Osteoblast (primary cell): ENCODE results near the gene SEC23B. TPM values are rescaled to one million over a fixed set of nuclear protein-coding genes. Genes with fewer than 3 reads are reported as not detected.

Experiments
- DNase-seq: peaks from one replicate; pipeline ENCODE4 v3.0.0; 2011; ENCODE audit warnings: low spot score, mixed read lengths; ENCODE audit not compliant: insufficient read length; ENCODE audit errors: missing footprints
- H2AFZ ChIP-seq: 2 replicates; pipeline ENCODE4 v1.6.0; 2011; ENCODE audit warnings: mild to moderate bottlenecking, low read length
- H3K27ac ChIP-seq: 2 replicates; pipeline ENCODE4 v1.5.1; 2011; ENCODE audit warnings: mild to moderate bottlenecking, low read depth, low read length, moderate library complexity
- H3K27me3 ChIP-seq: 2 replicates; pipeline ENCODE4 v1.6.0; 2012; ENCODE audit warnings: mild to moderate bottlenecking, control low read depth, inconsistent platforms, low read length, moderate library complexity; ENCODE audit not compliant: insufficient read depth
- H3K36me3 ChIP-seq: 2 replicates; pipeline ENCODE4 v1.5.1; 2011; ENCODE audit warnings: mild to moderate bottlenecking, low read length, control low read depth, moderate library complexity; ENCODE audit not compliant: insufficient read depth
- H3K4me1 ChIP-seq: 2 replicates; pipeline ENCODE4 v1.5.1; 2011; ENCODE audit warnings: mild to moderate bottlenecking, low read length, control low read depth, moderate library complexity; ENCODE audit not compliant: insufficient read depth
- H3K4me2 ChIP-seq: 2 replicates; pipeline ENCODE4 v1.6.0; 2011; ENCODE audit warnings: mild to moderate bottlenecking, low read length; ENCODE audit not compliant: insufficient read depth
- H3K4me3 ChIP-seq: fragments of 200-600 bp; sonication (generic); 3 replicates; pipeline ENCODE4 v1.5.1; 2012; ENCODE audit warnings: mild to moderate bottlenecking, low read length, inconsistent platforms; ENCODE audit not compliant: insufficient read depth
- H3K79me2 ChIP-seq: 2 replicates; pipeline ENCODE4 v1.6.0; 2012; ENCODE audit warnings: mild to moderate bottlenecking, low read length, control low read depth, inconsistent platforms; ENCODE audit not compliant: insufficient read depth
- H3K9me3 ChIP-seq: 2 replicates; pipeline ENCODE4 v1.5.1; 2011; ENCODE audit warnings: low read depth, low read length, control low read depth
- H4K20me1 ChIP-seq: 2 replicates; pipeline ENCODE4 v1.6.0; 2012; ENCODE audit warnings: mild to moderate bottlenecking, low read length, control low read depth; ENCODE audit not compliant: insufficient read depth
- total RNA-seq: library from RNA; depleted of rRNA; stranded (reverse); fragments of >200 nt; gene quantifications from 2 replicates; pipeline ENCODE4 v1.2.3, GENCODE V29; 2012
- TF ChIP-seq, protein P1 (sequence below): IDR thresholded peaks from 2 replicates; pipeline ENCODE4 v1.5.1; 2011; ENCODE audit warnings: mild to moderate bottlenecking, low read depth, low read length, moderate library complexity; ENCODE audit errors: extremely low read depth

The SEC23B gene
- total RNA-seq, 1 donor = 30.8 TPM

GRCh38 chr20:18504479-18505060, 3.2 kb upstream of the SEC23B start:
- no peaks in the 10 kb centered on the region for H3K36me3 ChIP-seq
- H3K27me3 ChIP-seq = no peaks in the 10 kb centered on the region
- H3K9me3 ChIP-seq = no peaks in the 10 kb centered on the region
- TF ChIP-seq, protein P1, sequence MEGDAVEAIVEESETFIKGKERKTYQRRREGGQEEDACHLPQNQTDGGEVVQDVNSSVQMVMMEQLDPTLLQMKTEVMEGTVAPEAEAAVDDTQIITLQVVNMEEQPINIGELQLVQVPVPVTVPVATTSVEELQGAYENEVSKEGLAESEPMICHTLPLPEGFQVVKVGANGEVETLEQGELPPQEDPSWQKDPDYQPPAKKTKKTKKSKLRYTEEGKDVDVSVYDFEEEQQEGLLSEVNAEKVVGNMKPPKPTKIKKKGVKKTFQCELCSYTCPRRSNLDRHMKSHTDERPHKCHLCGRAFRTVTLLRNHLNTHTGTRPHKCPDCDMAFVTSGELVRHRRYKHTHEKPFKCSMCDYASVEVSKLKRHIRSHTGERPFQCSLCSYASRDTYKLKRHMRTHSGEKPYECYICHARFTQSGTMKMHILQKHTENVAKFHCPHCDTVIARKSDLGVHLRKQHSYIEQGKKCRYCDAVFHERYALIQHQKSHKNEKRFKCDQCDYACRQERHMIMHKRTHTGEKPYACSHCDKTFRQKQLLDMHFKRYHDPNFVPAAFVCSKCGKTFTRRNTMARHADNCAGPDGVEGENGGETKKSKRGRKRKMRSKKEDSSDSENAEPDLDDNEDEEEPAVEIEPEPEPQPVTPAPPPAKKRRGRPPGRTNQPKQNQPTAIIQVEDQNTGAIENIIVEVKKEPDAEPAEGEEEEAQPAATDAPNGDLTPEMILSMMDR = no peak
- no peak overlapping the region for H3K27ac ChIP-seq
- no peaks in the 10 kb centered on the region for H4K20me1 ChIP-seq
- H3K4me1 ChIP-seq = peaks cover 11% of the 10 kb centered on the region
- H2AFZ ChIP-seq = peak overlapping the region; percentile 32
- peaks cover 19% of the 10 kb centered on the region for H3K79me2 ChIP-seq
- DNase-seq = no peak
- H3K4me3 ChIP-seq = no peak overlapping the region
- no peak overlapping the region for H3K4me2 ChIP-seq

GRCh38 chr20:18506744-18507143, 996 bp upstream of the SEC23B start:
- TF ChIP-seq, protein P1 = no peak
- peaks cover 33% of the 10 kb centered on the region for H3K79me2 ChIP-seq
- peaks cover 19% of the 10 kb centered on the region for H3K36me3 ChIP-seq
- DNase-seq = no peak
- H3K4me1 ChIP-seq = peaks cover 11% of the 10 kb centered on the region
- peak overlapping the region; percentile 100 for H2AFZ ChIP-seq
- peak overlapping the region; percentile 98 for H3K4me2 ChIP-seq
- H4K20me1 ChIP-seq = no peaks in the 10 kb centered on the region
- H3K27me3 ChIP-seq = no peaks in the 10 kb centered on the region
- H3K9me3 ChIP-seq = no peaks in the 10 kb centered on the region
- peak overlapping the region; percentile 99 for H3K4me3 ChIP-seq
- H3K27ac ChIP-seq = peak overlapping the region; percentile 98

- no peak overlapping the region for H2AFZ ChIP-seq
- H3K4me3 ChIP-seq = no peak overlapping the region
- H3K79me2 ChIP-seq = peaks cover 42% of the 10 kb centered on the region
- H3K9me3 ChIP-seq = no peaks in the 10 kb centered on the region
- no peak overlapping the region for H3K4me2 ChIP-seq
- no peak overlapping the region for H3K27ac ChIP-seq
- TF ChIP-seq, protein P1 = no peak
- H3K4me1 ChIP-seq = peaks cover 11% of the 10 kb centered on the region
- DNase-seq = no peak
- H3K36me3 ChIP-seq = peaks cover 45% of the 10 kb centered on the region
- no peaks in the 10 kb centered on the region for H4K20me1 ChIP-seq
- H3K27me3 ChIP-seq = no peaks in the 10 kb centered on the region
Measured at GRCh38 chr20:18511571-18511970, 3.8 kb downstream of the SEC23B start.

GRCh38 chr20:18513208-18513607, 5.5 kb downstream of the SEC23B start:
- H3K9me3 ChIP-seq = no peaks in the 10 kb centered on the region
- no peak for DNase-seq

More at GRCh38 chr20:18513208-18513607, 5.5 kb downstream of the SEC23B start:
- H3K27me3 ChIP-seq = no peaks in the 10 kb centered on the region
- no peak overlapping the region for H3K27ac ChIP-seq
- peaks cover 4% of the 10 kb centered on the region for H3K4me1 ChIP-seq
- H4K20me1 ChIP-seq = no peaks in the 10 kb centered on the region
- no peak overlapping the region for H3K4me3 ChIP-seq
- H3K79me2 ChIP-seq = peaks cover 39% of the 10 kb centered on the region
- H2AFZ ChIP-seq = no peak overlapping the region
- TF ChIP-seq, protein P1 = no peak
- H3K36me3 ChIP-seq = peaks cover 45% of the 10 kb centered on the region
- no peak overlapping the region for H3K4me2 ChIP-seq
